ENCODE measurements around the gene AP2A2.
"Not testable (repeated sequence)": the region's sequence is repeated elsewhere in the genome, so short reads cannot be mapped to it uniquely, and the experiment has no call there.

DNA sequence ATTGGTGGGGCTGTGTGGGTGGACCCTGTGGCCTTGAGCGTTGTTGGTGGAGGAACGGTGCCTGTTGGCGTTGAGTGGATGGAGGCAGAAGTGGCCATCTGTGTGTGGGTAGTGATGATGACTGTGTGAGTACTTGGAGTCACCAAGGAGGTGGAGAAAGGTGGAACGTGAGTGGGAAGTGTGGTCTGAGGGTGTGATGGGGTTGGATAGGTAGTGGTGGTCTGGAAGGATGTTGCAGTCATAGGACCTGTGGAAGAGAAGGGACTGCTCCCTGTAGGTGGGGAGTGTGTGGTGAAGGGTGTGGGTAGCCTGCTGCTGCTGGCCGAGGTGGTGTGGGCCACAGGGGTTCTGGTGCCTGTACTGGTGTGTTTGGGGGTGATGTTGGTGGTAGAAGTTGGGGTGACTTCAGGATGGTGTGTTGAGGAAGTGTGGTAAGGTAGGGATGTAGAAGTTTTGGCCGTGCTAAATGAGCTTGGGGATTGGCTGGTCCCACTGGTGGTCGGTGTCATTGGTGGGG is 91.0 kb downstream of the AP2A2 start:
- not testable (repeated sequence) for TF ChIP-seq POLR2A (IDR thresholded peaks at IDR 0.05; ENCODE audit: borderline replicate concordance, extremely low read depth, insufficient read depth, insufficient read length); POLR2AphosphoS5 (IDR thresholded peaks at IDR 0.05; ENCODE audit: low read depth, low read length)
- TF ChIP-seq, protein P1, sequence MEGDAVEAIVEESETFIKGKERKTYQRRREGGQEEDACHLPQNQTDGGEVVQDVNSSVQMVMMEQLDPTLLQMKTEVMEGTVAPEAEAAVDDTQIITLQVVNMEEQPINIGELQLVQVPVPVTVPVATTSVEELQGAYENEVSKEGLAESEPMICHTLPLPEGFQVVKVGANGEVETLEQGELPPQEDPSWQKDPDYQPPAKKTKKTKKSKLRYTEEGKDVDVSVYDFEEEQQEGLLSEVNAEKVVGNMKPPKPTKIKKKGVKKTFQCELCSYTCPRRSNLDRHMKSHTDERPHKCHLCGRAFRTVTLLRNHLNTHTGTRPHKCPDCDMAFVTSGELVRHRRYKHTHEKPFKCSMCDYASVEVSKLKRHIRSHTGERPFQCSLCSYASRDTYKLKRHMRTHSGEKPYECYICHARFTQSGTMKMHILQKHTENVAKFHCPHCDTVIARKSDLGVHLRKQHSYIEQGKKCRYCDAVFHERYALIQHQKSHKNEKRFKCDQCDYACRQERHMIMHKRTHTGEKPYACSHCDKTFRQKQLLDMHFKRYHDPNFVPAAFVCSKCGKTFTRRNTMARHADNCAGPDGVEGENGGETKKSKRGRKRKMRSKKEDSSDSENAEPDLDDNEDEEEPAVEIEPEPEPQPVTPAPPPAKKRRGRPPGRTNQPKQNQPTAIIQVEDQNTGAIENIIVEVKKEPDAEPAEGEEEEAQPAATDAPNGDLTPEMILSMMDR (IDR thresholded peaks at IDR 0.05 in 2 of 3, conservative IDR thresholded peaks at IDR 0.05 in 1 of 3; ENCODE audit: borderline replicate concordance in 1 of 3, insufficient read depth in 1 of 3, low read depth in 2 of 3, low read length in 2 of 3) = not testable (repeated sequence)
